ENCODE results near the gene DERL3.

DERL3 gene

DNA sequence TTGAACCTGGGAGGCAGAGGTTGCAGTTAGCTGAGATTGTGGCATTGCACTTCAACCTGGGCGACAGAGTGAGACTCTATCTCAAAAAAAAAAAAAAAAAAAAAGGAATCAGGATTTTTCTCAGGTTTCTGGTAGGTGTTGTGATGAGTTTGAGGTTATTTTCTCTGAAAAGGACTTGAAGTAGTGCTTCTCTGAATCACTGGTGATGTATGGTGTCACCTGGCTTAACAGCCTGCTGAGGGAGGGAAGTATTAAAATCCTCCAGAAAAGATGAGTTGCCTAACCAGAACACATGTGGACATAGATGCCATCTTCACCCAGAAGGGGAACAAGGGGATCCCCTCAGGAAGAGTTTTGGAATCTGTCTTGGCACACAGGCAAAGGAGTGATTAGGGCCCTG, 32.0 kb downstream of the DERL3 start:
- peaks cover 11 to 64% (median 46%) of the 10 kb centered on the region in 5 donors for H3K36me3 ChIP-seq (ENCODE audit: control insufficient read depth in 5 of 5, insufficient read depth in 5 of 5, low read length in 5 of 5)

DNA sequence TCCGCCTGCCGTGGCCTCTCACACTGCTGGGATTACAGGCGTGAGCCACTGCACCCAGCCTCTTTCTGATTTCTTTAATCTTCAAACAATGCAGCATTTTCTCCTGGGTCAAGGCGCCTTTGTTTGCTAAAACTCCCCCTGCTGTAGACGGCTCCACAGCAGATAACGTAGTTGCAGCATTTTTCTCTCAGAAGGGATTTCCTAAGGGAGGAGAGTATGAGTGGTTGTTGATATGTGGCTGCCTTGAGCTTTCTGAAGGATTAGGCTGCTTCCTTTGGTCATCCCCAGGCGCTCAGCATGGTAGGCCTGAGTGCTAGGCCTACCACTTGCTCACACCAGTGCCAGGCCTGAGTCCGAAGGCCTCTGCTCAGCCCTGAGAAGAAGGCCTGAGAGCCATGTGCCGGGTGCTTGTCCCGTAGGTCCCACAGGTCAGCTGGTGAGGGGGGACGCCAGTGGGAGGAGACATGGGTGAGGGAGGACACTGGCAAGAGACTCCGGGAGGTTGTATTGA, 34.0 kb downstream of the DERL3 start:
- Histone ChIP-seq H3K27ac (ENCODE audit: low read depth, low read length) (no peak overlapping the region), H3K4me3 (ENCODE audit: low read depth in 1 of 5, low read length in 5 of 5) (no peak overlapping the region), H3K27me3 (ENCODE audit: control insufficient read depth in 5 of 5, insufficient read depth in 4 of 5, low read length in 5 of 5) (no peaks in the 10 kb centered on the region), H3K36me3 (ENCODE audit: control insufficient read depth in 5 of 5, insufficient read depth in 5 of 5, low read length in 5 of 5) (peaks cover 3 to 70% (median 65%) of the 10 kb centered on the region in 5 donors), H3K9me3 (ENCODE audit: control insufficient read depth in 5 of 5, low read length in 5 of 5) (no peaks in the 10 kb centered on the region), H3K4me1 (ENCODE audit: control insufficient read depth in 5 of 5, insufficient read depth in 5 of 5, low read length in 5 of 5) (peaks cover 0 to 4% (median 0%) of the 10 kb centered on the region in 5 donors), H3K9ac (ENCODE audit: low read length in 5 of 5) (no peak overlapping the region)

More for the DNA sequence above, 32.0 kb downstream of the DERL3 start:
- peaks cover 0 to 4% (median 0%) of the 10 kb centered on the region in 5 donors for H3K4me1 ChIP-seq (ENCODE audit: control insufficient read depth in 5 of 5, insufficient read depth in 5 of 5, low read length in 5 of 5)
- no peak overlapping the region for H3K4me3 ChIP-seq (ENCODE audit: low read depth in 1 of 5, low read length in 5 of 5)
- no peaks in the 10 kb centered on the region for H3K9me3 ChIP-seq (ENCODE audit: control insufficient read depth in 5 of 5, low read length in 5 of 5)
- H3K9ac ChIP-seq (ENCODE audit: low read length in 5 of 5), result no peak overlapping the region
- no peak overlapping the region for H3K27ac ChIP-seq (ENCODE audit: low read depth, low read length)
- H3K27me3 ChIP-seq (ENCODE audit: control insufficient read depth in 5 of 5, insufficient read depth in 4 of 5, low read length in 5 of 5), result no peaks in the 10 kb centered on the region

DNA sequence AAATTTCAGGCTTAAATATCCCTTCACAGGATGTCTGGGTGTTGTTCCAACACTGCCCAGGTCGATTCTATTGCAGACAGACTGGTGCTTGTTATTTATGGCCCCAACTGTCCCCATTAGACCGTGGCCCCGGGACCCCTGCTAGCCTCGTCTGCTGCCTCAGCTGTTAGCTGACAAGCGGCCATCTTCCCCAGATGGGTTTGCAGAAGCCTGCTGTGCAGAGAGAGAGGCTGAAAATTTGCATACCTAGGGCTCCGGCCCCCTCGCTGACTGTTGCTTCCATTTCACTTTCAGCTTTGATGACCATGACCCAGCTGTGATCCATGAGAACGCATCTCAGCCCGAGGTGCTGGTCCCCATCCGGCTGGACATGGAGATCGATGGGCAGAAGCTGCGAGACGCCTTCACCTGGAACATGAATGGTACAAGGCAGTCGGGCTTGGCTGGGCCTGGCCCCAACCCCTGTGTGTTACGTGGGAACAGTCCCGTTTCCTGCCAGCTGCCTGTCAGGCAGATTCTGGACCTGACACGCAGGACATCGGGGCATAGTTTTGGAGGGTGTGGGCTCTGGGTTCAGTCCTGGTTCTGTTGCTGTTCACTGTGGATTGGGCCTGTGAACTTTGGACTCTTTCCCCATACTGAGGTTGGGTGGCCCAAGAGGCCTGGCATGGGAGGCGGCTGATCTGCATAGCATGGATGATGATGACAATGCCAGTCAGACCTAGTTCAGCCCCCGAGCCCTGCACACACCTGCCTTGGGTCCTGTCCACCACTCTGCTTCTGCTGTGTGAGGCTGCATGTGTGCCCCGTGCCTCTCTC, 35.6 kb downstream of the DERL3 start:
- H3K9ac ChIP-seq (ENCODE audit: low read length in 5 of 5), result no peak overlapping the region
- H3K27ac ChIP-seq (ENCODE audit: low read depth, low read length), result no peak overlapping the region
- peaks cover 0 to 4% (median 0%) of the 10 kb centered on the region in 5 donors for H3K4me1 ChIP-seq (ENCODE audit: control insufficient read depth in 5 of 5, insufficient read depth in 5 of 5, low read length in 5 of 5)
- H3K27me3 ChIP-seq (ENCODE audit: control insufficient read depth in 5 of 5, insufficient read depth in 4 of 5, low read length in 5 of 5), result no peaks in the 10 kb centered on the region
- H3K36me3 ChIP-seq (ENCODE audit: control insufficient read depth in 5 of 5, insufficient read depth in 5 of 5, low read length in 5 of 5), result peaks cover 3 to 81% (median 65%) of the 10 kb centered on the region in 5 donors
- H3K9me3 ChIP-seq (ENCODE audit: control insufficient read depth in 5 of 5, low read length in 5 of 5), result no peaks in the 10 kb centered on the region
- H3K4me3 ChIP-seq (ENCODE audit: low read depth in 1 of 5, low read length in 5 of 5), result no peak overlapping the region

DNA sequence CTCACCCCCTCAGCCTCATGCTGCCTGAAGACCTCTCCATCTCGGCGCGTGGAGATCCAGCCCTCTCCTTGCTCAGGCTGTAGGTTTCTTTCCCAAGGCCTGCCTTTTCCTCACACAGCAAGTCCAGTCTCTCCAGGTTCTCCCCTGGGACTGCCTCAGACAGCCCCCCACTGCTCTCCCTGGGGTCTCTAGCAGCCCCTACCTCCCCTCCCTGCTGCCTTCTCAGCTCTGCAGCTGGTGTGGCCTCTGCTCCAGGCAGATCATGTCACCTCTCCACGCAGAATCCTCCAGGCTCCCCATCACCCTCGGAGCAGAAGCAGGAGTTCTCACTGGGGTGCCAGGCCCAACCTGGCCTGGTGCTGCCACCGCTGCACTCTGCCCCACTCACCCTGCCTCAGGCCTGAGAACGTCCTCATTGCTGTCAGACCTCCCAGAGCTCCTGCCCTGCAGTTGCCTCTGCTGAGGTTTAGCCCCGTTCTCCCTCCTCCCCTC, 36.9 kb downstream of the DERL3 start:
- no peak overlapping the region for H3K4me3 ChIP-seq (ENCODE audit: low read depth in 1 of 5, low read length in 5 of 5)
- H3K27me3 ChIP-seq (ENCODE audit: control insufficient read depth in 5 of 5, insufficient read depth in 4 of 5, low read length in 5 of 5), result no peaks in the 10 kb centered on the region
- peaks cover 3 to 84% (median 65%) of the 10 kb centered on the region in 5 donors for H3K36me3 ChIP-seq (ENCODE audit: control insufficient read depth in 5 of 5, insufficient read depth in 5 of 5, low read length in 5 of 5)
- H3K9ac ChIP-seq (ENCODE audit: low read length in 5 of 5), result no peak overlapping the region
- no peaks in the 10 kb centered on the region for H3K9me3 ChIP-seq (ENCODE audit: control insufficient read depth in 5 of 5, low read length in 5 of 5)
- no peak overlapping the region for H3K27ac ChIP-seq (ENCODE audit: low read depth, low read length)
- H3K4me1 ChIP-seq (ENCODE audit: control insufficient read depth in 5 of 5, insufficient read depth in 5 of 5, low read length in 5 of 5), result peaks cover 0 to 4% (median 0%) of the 10 kb centered on the region in 5 donors

DNA sequence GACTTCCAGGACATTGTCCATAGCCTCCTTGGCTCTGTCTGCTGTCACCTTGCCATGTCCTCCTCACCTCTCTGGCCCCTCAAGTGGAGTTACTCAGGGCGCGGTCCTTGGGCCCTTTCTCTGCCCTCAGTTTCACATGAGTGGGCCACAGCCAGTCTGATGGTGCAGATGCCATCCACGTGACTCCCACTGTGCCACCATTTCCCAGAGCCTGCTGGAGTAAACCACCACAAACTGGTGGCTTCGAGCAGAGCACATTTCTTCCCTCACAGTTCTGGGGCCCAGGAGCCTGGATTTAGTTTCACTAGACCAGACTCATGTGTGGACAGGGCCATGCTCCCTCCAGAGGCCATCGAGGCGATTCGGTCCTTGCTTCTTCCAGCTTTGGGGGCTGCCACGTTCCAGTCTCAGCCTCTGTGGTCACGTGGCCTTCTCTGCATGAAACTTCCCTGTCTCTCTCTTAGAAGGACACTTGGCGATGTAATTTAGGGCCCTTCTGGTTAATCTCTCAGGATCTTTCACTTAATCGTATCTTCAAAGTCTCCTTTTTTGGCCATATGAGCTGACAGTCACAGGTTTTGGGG, 37.5 kb downstream of the DERL3 start:
- no peaks in the 10 kb centered on the region for H3K9me3 ChIP-seq (ENCODE audit: control insufficient read depth in 5 of 5, low read length in 5 of 5)
- peaks cover 0 to 9% (median 4%) of the 10 kb centered on the region in 5 donors for H3K4me1 ChIP-seq (ENCODE audit: control insufficient read depth in 5 of 5, insufficient read depth in 5 of 5, low read length in 5 of 5)
- H3K27ac ChIP-seq (ENCODE audit: low read depth, low read length), result no peak overlapping the region
- no peaks in the 10 kb centered on the region for H3K27me3 ChIP-seq (ENCODE audit: control insufficient read depth in 5 of 5, insufficient read depth in 4 of 5, low read length in 5 of 5)
- H3K36me3 ChIP-seq (ENCODE audit: control insufficient read depth in 5 of 5, insufficient read depth in 5 of 5, low read length in 5 of 5), result peaks cover 3 to 83% (median 63%) of the 10 kb centered on the region in 5 donors
- no peak overlapping the region for H3K4me3 ChIP-seq (ENCODE audit: low read depth in 1 of 5, low read length in 5 of 5)
- no peak overlapping the region for H3K9ac ChIP-seq (ENCODE audit: low read length in 5 of 5)

DNA sequence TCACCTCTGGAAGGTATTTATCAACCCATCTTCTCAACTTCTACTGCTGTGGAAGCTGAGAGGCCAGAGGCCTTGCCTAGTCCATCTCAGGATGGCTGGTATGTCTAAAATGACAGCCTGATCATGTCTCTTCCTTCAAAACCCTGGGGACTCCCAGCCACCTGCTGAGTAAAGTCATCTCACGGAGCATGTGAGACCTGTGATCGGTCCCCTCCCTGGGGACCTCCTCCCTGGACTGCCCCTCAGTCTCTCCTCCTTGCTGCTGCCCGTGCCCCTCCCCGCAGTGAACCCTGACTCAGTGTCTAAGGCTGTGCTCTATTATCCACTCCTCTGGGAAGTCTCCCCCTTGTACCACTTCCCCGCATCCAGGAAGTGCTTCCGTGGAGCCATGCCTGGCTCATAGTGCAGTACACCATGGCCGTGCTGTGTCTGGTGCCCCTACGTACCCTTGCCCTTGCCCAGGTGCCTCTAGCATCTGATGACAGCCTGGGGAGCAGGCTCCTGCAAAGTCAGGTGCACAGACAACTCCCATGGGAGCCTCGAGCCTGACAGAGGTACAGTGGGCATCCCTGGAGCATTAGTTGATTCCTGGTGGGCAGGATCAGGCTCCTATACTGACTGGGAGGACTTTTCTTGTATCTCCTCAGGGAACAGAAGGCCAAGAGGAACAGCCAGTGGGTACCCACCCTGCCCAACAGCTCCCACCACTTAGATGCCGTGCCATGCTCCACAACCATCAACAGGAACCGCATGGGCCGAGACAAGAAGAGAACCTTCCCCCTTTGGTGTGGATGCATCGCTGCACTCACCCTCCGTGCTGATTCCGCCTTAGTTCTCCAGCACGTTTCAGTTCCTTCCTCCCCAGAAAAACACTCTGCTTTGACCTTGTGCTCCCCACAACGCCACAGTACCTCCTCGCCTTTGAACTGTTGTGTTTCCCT, 38.2 kb downstream of the DERL3 start:
- H3K9me3 ChIP-seq (ENCODE audit: control insufficient read depth in 5 of 5, low read length in 5 of 5), result no peaks in the 10 kb centered on the region
- H3K36me3 ChIP-seq (ENCODE audit: control insufficient read depth in 5 of 5, insufficient read depth in 5 of 5, low read length in 5 of 5), result peaks cover 0 to 83% (median 62%) of the 10 kb centered on the region in 5 donors
- H3K4me3 ChIP-seq (ENCODE audit: low read depth in 1 of 5, low read length in 5 of 5), result no peak overlapping the region
- no peak overlapping the region for H3K9ac ChIP-seq (ENCODE audit: low read length in 5 of 5)
- no peaks in the 10 kb centered on the region for H3K27me3 ChIP-seq (ENCODE audit: control insufficient read depth in 5 of 5, insufficient read depth in 4 of 5, low read length in 5 of 5)
- H3K4me1 ChIP-seq (ENCODE audit: control insufficient read depth in 5 of 5, insufficient read depth in 5 of 5, low read length in 5 of 5), result peaks cover 0 to 12% (median 4%) of the 10 kb centered on the region in 5 donors
- H3K27ac ChIP-seq (ENCODE audit: low read depth, low read length), result no peak overlapping the region

GRCh38 chr22:23796461-23796860, 42.3 kb downstream of the DERL3 start:
- Histone ChIP-seq H3K4me1 (ENCODE audit: control insufficient read depth in 5 of 5, insufficient read depth in 5 of 5, low read length in 5 of 5) (peaks cover 5 to 17% (median 16%) of the 10 kb centered on the region in 5 donors), H3K9ac (ENCODE audit: low read length in 5 of 5) (no peak overlapping the region), H3K27me3 (ENCODE audit: control insufficient read depth in 5 of 5, insufficient read depth in 4 of 5, low read length in 5 of 5) (no peaks in the 10 kb centered on the region), H3K9me3 (ENCODE audit: control insufficient read depth in 5 of 5, low read length in 5 of 5) (no peaks in the 10 kb centered on the region), H3K36me3 (ENCODE audit: control insufficient read depth in 5 of 5, insufficient read depth in 5 of 5, low read length in 5 of 5) (peaks cover 3 to 84% (median 59%) of the 10 kb centered on the region in 5 donors), H3K4me3 (ENCODE audit: low read depth in 1 of 5, low read length in 5 of 5) (no peak overlapping the region), H3K27ac (ENCODE audit: low read depth, low read length) (no peak overlapping the region)

DNA sequence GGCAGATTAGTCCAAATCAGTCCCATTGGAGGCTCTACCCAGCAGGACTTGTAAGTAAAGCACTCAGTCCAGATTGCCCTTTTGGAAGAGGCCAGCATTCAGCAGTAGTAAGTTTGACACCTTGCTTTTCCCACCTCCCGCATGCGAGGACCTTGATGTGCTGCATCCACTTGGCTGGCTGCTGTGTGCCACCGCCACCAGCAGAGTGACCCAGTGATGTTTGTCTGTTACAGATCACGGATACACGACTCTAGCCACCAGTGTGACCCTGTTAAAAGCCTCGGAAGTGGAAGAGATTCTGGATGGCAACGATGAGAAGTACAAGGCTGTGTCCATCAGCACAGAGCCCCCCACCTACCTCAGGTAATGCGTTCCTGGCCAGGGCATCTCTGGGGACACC, 45.5 kb downstream of the DERL3 start:
- peaks cover 9 to 34% (median 22%) of the 10 kb centered on the region in 5 donors for H3K4me1 ChIP-seq (ENCODE audit: control insufficient read depth in 5 of 5, insufficient read depth in 5 of 5, low read length in 5 of 5)
- H3K9ac ChIP-seq (ENCODE audit: low read length in 5 of 5), result no peak overlapping the region
- H3K27me3 ChIP-seq (ENCODE audit: control insufficient read depth in 5 of 5, insufficient read depth in 4 of 5, low read length in 5 of 5), result no peaks in the 10 kb centered on the region
- H3K27ac ChIP-seq (ENCODE audit: low read depth, low read length), result no peak overlapping the region
- no peak overlapping the region for H3K4me3 ChIP-seq (ENCODE audit: low read depth in 1 of 5, low read length in 5 of 5)
- no peaks in the 10 kb centered on the region for H3K9me3 ChIP-seq (ENCODE audit: control insufficient read depth in 5 of 5, low read length in 5 of 5)
- H3K36me3 ChIP-seq (ENCODE audit: control insufficient read depth in 5 of 5, insufficient read depth in 5 of 5, low read length in 5 of 5), result peaks cover 3 to 62% (median 44%) of the 10 kb centered on the region in 5 donors

- H3K4me1 ChIP-seq (ENCODE audit: control insufficient read depth in 5 of 5, insufficient read depth in 5 of 5, low read length in 5 of 5), result peaks cover 9 to 45% (median 30%) of the 10 kb centered on the region in 5 donors
These were observed 46.8 kb downstream of the DERL3 start for GRCh38 chr22:23791738-23792645.

More at GRCh38 chr22:23791738-23792645, 46.8 kb downstream of the DERL3 start:
- peaks cover 3 to 54% (median 44%) of the 10 kb centered on the region in 5 donors for H3K36me3 ChIP-seq (ENCODE audit: control insufficient read depth in 5 of 5, insufficient read depth in 5 of 5, low read length in 5 of 5)
- no peak overlapping the region for H3K27ac ChIP-seq (ENCODE audit: low read depth, low read length)
- H3K9ac ChIP-seq (ENCODE audit: low read length in 5 of 5), result peak overlapping the region in 1 of 5 donors; percentile 20
- no peaks in the 10 kb centered on the region for H3K9me3 ChIP-seq (ENCODE audit: control insufficient read depth in 5 of 5, low read length in 5 of 5)
- no peak overlapping the region for H3K4me3 ChIP-seq (ENCODE audit: low read depth in 1 of 5, low read length in 5 of 5)
- H3K27me3 ChIP-seq (ENCODE audit: control insufficient read depth in 5 of 5, insufficient read depth in 4 of 5, low read length in 5 of 5), result no peaks in the 10 kb centered on the region
